ENCODE results near the gene TAF1B.

DNA sequence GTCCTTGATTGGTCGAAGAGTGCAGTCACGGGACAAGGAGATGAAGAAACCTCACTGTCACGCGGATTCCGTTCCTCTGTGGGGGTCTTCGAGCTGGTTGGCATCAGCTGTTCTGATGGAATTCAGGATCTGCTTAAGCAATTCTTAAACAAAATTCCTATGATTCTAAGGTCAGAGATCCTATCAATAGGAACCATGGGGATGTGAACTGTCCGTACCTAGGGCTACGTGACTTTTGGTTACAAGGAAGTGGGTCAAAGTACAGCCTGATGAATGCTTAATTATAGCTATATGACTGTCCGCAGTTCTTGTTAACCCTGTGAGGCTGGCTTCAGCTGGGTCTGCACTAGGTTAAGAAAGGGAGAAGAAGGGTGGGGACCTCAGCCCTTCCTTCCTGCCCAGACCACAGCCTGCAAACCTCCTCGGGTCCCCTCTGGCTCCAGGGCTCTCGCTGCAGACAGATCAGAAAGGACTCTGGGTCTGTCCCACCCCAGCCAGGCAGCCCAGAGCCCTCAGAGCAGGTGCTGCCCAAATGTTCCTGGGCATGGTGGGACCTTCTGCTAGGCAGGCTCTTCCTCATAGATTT, 44.2 kb upstream of the TAF1B start:
- TF ChIP-seq POLR2A (IDR thresholded peaks at IDR 0.05) = no peak
- TF ChIP-seq, protein P1, sequence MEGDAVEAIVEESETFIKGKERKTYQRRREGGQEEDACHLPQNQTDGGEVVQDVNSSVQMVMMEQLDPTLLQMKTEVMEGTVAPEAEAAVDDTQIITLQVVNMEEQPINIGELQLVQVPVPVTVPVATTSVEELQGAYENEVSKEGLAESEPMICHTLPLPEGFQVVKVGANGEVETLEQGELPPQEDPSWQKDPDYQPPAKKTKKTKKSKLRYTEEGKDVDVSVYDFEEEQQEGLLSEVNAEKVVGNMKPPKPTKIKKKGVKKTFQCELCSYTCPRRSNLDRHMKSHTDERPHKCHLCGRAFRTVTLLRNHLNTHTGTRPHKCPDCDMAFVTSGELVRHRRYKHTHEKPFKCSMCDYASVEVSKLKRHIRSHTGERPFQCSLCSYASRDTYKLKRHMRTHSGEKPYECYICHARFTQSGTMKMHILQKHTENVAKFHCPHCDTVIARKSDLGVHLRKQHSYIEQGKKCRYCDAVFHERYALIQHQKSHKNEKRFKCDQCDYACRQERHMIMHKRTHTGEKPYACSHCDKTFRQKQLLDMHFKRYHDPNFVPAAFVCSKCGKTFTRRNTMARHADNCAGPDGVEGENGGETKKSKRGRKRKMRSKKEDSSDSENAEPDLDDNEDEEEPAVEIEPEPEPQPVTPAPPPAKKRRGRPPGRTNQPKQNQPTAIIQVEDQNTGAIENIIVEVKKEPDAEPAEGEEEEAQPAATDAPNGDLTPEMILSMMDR (IDR thresholded peaks at IDR 0.05) = no peak
